Gastrocnemius medialis (tissue), 4 donors: ENCODE results near the gene TM2D3.

Source experiments
- CTCF ChIP-seq, 5 experiments: fragments of 450-650 bp in 3 of 5; fragments of 200-600 bp in 2 of 5; sonication (generic) in 2 of 5; IDR thresholded peaks in 4 of 5; conservative IDR thresholded peaks in 1 of 5; 1 replicate in 4 of 5; 2 replicates in 1 of 5; pipeline ENCODE4 v1.5.1; 2016 to 2019; ENCODE audit warnings: antibody characterized with exemption in 5 of 5, mild to moderate bottlenecking in 3 of 5, moderate library complexity in 3 of 5
- POLR2A ChIP-seq, 2 donors: fragments of 450-650 bp; IDR thresholded peaks; one replicate each; pipeline ENCODE4 v1.6.1; 2017; ENCODE audit warnings: antibody characterized with exemption in 2 of 2, mild to moderate bottlenecking in 2 of 2, moderate library complexity in 2 of 2

GRCh38 chr15:101686718-101687117, 34.5 kb upstream of the TM2D3 start:
- TF ChIP-seq CTCF (IDR thresholded peaks at IDR 0.05 in 4 of 5, conservative IDR thresholded peaks at IDR 0.05 in 1 of 5) (no peak), POLR2A (IDR thresholded peaks at IDR 0.05) (no peak)
